Kidney tubule cell (primary cell): ENCODE data around the gene GPHB5.
A peak's percentile ranks its signal among the peaks of the same experiment; 100 is the strongest.
"Not testable (repeated sequence)": the region's sequence is repeated elsewhere in the genome, so short reads cannot be mapped to it uniquely, and the experiment has no call there.

Experiments
- DNase-seq: peaks from one replicate; pipeline ENCODE4 v3.0.0-alpha.2; 2018; ENCODE audit warnings: low spot score

The GPHB5 gene

DNA sequence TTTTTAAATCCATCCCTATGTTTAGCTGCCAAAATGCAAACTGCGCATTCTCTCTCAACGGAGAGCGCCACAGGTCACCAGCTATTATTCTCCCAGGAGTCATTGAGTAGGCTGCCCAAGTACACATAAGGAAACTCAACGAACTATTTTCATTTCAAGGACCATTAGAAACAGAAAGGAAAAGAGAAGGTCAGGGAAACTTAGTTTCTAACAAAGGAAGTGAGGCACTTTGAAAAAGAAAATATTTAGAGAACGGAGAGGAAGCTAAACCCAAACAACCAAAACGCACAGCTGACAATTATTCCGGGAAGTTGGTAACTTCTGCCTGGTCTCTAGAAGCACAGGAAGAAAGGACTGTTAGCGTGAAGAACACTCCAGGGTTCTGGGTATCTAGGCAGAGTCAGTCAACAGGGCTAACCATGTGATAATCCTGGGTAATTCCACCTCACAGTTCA is 23.5 kb downstream of the GPHB5 start:
- DNase-seq, result no peak

DNA sequence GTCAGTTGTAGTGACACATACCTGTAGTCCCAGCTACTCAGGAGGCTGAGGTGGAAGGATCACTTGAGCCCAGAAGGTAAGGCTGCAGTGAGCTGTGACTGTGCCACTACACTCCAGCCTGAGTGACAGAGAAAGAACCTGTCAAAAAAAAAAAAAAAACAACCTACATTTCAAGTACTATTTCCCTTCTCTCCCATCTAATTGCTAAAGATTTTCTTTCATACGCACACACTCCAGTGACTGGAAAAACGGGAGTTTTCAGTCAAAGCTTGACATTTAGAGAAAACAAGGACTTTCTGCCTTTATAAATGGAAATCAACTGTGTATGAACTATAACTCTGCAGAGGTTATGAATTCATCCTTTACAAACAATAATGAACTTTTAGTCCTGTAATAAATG is 25.9 kb downstream of the GPHB5 start:
- DNase-seq, result no peak

DNA sequence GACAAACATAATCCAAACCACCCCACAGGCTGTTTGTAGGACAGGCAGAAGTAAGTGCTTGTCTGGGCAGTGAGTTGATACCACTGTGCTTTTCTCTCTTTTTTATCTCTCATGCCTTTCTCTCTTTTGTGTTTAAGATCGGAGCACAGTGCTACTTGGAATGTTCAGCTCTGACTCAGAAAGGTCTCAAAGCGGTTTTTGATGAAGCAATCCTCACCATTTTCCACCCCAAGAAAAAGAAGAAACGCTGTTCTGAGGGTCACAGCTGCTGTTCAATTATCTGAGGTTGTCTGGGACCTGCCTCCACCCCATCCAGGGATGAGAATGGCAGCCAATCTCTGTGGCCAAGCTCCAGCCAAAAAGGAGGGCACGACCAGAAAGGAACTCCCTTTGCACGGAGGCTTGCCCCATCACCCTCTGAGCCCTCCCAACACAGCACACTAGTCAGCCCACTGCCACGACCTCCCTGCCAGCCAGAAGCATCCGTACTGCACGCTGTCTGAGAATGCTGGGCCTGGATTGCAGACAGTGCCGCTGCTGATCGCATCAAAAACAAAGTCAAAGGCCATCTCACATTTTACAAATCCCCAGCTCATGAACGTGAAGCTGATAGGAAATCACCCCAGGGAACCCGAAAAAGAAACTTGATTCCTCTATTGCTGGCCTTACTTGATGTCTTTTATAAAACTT is 27.8 kb downstream of the GPHB5 start:
- DNase-seq, result no peak

GRCh38 chr14:63288853-63289252 is 29.9 kb downstream of the GPHB5 start:
- DNase-seq, result no peak

DNA sequence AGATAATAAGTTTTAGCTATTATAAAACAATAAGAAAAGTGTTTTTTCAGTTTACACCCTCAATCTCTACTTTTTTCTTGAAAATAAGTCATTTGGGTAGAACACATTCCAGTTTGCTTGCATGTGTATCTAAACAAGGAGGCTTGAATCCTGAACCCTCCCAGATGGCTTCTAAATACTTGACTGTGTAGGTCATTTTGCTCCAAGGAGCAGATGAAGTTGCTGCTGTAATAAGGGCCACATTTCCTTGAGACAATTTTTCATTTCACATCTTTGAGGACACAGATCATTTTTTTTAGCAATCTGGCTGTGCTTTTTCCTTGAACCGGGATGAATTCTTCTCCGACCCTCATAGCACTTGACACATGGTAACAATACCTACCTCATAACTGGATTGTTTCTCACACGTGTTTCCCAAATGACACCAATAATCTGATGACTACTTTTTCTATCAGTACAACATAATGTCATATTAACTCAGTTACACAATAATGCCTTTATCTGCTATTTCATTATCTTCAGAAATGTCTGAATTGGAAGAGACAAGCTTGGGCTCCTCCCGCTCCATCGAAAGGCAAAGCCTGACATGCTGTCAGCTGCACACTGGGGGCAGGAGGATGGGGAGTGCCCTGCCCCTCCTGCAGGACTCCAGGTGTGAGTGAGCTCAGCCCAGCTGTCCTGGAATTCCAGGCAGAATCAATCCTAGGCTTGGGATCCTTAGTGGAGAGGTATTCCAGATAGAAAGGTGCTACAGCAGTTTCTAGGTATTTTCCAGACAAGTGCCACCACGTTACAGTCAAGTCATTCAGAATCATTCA is 30.9 kb downstream of the GPHB5 start:
- DNase-seq, result no peak

- no peak for DNase-seq
Observed at GRCh38 chr14:63286071-63286470, 32.7 kb downstream of the GPHB5 start.

DNA sequence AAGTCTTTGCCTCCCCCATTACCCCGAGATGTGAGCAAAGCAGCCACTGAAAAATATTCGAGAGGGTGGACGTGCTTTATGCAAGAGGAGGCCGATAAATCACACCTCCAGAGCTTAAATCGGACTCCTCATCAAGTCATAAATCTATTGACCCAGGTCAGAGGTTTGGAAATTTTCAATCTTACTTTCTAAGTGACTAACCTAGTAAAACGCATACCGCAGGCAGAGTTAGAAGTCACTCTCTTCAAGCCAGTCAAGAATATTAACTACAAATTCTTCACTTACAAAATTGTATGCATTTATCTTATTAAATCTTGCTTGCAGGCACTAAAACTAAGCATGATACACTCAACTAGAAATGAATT is 34.9 kb downstream of the GPHB5 start:
- DNase-seq, result no peak

- no peak for DNase-seq
Observed at GRCh38 chr14:63282997-63283883, 35.5 kb downstream of the GPHB5 start.

DNA sequence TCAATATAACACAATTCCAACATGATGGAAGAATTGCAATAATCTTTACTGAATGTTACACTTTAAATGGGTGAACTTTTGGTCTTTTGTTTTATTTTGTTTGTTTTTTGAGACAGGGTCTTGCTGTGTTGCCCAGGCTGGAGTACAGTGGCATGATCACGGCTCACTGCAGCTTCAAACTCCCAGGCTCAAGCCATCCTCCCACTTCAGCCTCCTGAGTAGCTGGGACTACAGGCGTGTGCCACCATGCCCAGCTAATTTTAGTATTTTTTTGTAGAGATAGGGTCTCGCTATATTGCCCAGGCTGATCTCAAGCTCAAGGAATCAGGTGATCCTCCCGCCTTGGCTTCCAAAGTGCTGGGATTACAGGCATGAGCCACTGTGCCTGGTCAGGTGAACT is 38.8 kb downstream of the GPHB5 start:
- not testable (repeated sequence) for DNase-seq

DNA sequence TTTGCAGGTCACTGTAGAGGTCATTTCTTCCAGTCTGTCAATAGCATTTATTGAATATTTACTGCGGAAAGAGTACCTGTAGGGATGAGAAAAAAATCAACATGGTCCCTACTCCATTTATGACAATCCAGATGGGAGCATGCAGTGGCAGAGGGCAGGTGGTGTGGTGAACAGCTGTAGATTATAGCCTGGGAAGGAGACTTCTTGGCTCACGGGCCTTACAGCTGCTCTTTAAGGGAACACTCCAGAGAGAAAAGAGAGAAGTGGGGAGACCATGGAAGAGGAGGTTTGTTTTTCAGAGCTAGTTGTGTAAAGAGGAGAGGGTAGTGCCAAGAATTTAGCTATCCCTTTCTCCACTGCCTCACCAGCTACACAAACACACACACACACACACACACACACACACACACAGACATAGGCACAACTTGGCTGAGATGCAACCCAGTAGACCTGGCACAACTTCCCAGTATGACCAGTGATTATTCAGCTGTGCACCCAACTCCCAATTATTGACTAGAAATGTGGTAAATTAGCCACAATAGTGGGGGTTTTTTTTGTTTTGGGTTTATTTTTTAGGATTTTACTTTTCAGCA is 41.0 kb downstream of the GPHB5 start:
- DNase-seq, result no peak

DNA sequence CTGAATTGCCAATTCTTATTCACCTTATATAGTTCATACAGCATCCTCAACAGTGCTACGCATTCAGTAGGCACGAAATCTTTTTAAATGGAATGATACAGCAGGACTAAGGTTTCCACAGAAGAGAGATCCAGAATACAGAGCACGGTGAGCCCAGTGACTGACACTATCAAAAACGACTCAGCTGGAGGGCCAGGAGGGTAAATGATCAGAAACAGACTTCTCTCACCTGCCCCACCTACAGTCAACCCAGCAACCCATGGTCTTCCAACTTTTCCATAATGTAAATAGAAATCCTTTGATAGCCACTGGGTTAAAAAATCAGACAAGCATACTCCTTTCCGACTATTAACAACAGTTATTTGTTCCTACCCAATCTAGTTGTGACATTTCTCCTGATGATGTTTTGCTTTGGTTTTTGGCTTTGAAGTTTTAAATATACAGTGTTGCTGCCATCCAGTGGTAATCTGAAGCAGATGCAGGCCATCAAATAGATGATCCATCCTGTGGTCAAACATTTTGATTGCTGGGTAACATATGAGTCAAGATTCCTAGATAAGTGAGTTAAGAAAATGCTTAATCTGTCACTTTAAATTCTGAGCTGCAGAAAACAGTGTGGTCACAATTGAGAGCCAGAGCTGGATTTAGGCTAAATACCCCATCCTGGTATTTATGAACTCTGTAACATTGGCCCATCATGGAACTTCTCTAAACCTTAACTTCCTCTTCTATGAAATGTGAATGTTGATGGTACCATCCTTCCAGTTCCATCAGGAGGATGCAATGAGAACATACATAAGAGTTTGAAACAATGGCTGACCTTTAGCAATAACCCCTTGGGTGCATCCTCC is 42.0 kb downstream of the GPHB5 start:
- peak; percentile 69 for DNase-seq

DNA sequence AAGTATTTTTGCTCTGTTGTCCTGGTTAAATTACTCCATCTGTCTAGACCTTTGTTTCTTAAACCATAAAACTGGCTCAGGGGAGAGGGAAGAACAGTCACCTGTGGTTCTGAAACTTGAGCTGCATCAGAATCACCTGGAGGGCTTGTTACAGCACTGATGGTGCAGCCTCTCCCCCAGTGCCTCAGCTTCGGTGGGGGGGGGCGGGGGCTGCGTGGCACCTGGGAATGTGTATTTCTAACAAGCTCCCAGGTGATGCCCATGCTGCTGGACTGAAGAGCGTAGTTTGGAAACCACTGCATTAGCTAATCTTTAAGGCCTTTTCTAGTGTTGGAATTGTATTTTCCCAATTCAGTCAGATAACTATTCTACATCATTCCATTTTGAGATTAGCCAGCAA is 42.7 kb downstream of the GPHB5 start:
- no peak for DNase-seq

DNA sequence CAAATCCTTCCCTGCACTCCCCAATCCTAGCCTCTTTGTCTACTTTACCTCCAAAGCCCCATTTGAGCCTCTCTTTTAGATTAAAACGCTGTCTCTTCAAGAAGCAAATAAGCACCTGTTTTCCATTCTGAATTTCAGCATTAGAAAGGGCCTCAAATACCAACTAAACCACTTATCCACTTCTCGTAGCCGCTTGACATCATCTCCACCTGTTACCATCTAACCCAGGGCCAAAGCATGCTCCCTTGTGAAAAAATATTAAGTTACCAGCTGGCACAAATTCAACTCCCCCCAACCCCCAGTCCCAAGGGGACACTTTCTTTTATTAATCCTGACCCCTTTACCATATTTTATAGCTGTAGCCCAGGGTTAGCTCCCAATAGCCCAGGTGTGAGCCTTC is 43.1 kb downstream of the GPHB5 start:
- no peak for DNase-seq

DNA sequence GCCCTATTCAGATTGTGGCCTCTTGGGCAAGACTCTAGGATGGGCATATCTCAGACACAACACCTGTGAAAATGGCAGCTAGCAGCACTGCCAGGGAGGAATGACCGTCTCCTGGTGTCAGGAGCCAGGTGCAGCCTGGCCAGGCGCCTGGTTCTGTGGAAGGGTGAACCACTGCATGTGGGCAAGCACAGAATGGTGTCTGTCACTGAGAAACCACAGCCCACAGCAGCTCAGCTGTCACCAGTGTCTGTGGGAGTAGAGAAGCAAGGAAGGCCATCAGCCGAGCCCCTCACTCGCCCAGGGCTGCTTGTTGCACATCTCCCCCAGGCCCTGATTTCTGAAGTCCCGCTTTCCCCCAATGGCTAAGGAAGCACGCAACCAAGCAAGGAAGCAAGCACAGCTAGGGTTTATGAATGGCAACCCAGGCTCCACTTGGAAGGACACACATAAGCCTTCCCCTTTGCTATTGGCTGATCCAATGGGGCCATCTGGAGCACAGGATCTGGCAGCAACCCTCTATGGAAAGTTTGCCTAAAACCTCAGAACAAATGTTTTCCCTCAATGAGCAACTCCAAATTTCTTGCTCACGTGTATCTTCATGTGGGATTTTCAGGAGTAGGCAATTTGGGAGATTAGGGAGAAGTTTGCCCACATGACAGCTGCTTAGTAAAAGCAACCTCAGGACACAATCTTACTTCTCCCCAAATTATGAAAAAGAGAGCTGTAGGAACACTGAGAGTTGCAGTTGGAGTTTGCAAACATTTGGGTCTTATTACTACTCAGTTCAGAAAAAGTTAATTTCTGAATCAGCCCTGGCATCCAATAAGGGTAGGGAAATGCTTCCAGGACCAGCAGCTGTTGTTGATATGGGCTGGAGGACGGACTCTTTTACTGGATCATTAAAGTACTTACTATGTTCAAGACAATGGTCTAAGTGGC is 44.7 kb downstream of the GPHB5 start:
- no peak for DNase-seq

GRCh38 chr14:63273129-63273528 is 45.6 kb downstream of the GPHB5 start:
- DNase-seq, result no peak

- DNase-seq, result no peak
Observed at GRCh38 chr14:63269561-63270225, 49.0 kb downstream of the GPHB5 start.

DNA sequence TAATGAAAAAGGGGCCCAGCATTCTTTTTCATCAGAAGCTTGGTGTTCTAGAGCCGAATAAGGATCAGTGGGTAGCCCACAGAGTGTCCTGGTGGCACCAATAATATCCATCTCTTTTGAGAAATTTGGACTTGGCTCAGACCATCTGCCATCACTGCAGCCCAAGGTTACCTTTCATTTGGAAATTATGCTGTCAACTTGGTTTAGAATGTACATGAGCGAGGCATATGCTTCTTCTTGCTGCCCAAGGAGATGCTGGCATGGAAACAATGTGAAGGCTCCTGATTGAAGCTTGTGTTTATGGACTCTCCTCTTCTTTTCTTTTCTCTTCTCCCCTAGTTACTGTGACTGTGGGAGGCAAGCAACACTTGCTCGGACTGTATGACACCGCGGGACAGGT is 50.0 kb downstream of the GPHB5 start:
- DNase-seq, result no peak

GRCh38 chr14:63267171-63267570 is 51.6 kb downstream of the GPHB5 start:
- DNase-seq, result no peak

DNA sequence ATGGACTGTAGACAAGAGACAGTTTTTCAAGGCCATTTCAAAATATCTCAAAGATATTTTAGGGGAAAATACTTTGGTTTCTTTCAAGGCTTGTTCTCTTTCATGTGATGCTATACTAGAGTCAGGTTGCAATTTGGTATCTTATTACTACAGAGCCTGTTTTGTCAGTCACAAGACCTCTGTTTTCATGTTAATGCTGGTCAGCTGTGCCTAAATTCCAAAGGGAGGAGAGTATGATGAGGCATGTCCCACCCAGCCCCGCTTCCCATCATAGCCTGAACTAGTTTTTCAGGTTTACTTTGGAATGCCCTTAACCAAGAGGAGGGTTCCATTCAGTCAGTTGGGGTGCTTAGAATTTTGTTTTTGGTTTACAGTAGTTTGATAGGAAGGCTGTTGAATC is 52.6 kb downstream of the GPHB5 start:
- DNase-seq, result no peak
